ENCODE measurements around the gene FRMD7.

GRCh38 chrX:132068405-132068804, 59.4 kb downstream of the FRMD7 start:
- TF ChIP-seq CTCF (conservative IDR thresholded peaks at IDR 0.05; ENCODE audit: low read depth, low read length) (no peak), EZH2 (IDR thresholded peaks at IDR 0.05; ENCODE audit: borderline replicate concordance, low read depth, low read length, poor library complexity, severe bottlenecking) (no peak)

Measured in A673 (cell line).